Transverse colon (tissue), 4 donors: ENCODE measurements around the gene EYA3.
A peak's percentile ranks its signal among the peaks of the same experiment; 100 is the strongest.

Experiments
- POLR2A ChIP-seq: fragments of 450-650 bp; IDR thresholded peaks from one replicate; pipeline ENCODE4 v1.6.1; 2016; ENCODE audit warnings: antibody characterized with exemption, mild to moderate bottlenecking, moderate library complexity
- POLR2AphosphoS5 ChIP-seq, 3 donors: sonication (generic); formaldehyde crosslinking; IDR thresholded peaks; one replicate each; pipeline ENCODE4 v1.6.1; 2016; ENCODE audit warnings: antibody characterized with exemption in 3 of 3
- TF ChIP-seq, protein P1 (sequence below), 5 experiments: fragments of 200-600 bp in 3 of 5; fragments of 450-650 bp in 2 of 5; sonication (generic) in 3 of 5; IDR thresholded peaks; 1 replicate in 2 of 5; 2 replicates in 3 of 5; pipeline ENCODE4 v1.5.1; 2016 to 2017; ENCODE audit warnings: antibody characterized with exemption in 5 of 5, inconsistent platforms in 3 of 5, mild to moderate bottlenecking in 2 of 5, moderate library complexity in 1 of 5

DNA sequence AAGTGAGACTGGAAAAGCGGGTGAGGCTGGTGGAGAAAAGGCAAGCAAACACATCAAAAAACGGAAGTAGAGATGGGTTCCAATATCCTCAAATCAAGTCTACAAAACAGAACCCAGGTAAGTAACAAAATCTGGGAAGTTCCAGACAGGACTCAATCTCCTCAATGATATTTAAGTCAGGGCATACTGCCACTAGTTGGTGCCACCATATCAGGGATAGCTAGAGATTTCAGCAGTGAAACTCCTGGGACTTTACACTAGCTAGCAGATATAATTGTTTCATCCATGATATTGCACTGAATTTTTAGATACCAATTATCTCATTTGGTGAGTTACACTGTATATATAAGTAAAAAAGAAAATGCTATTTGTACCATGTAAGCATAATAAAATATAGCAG lies 52.0 kb downstream of the EYA3 start:
- TF ChIP-seq, protein P1, sequence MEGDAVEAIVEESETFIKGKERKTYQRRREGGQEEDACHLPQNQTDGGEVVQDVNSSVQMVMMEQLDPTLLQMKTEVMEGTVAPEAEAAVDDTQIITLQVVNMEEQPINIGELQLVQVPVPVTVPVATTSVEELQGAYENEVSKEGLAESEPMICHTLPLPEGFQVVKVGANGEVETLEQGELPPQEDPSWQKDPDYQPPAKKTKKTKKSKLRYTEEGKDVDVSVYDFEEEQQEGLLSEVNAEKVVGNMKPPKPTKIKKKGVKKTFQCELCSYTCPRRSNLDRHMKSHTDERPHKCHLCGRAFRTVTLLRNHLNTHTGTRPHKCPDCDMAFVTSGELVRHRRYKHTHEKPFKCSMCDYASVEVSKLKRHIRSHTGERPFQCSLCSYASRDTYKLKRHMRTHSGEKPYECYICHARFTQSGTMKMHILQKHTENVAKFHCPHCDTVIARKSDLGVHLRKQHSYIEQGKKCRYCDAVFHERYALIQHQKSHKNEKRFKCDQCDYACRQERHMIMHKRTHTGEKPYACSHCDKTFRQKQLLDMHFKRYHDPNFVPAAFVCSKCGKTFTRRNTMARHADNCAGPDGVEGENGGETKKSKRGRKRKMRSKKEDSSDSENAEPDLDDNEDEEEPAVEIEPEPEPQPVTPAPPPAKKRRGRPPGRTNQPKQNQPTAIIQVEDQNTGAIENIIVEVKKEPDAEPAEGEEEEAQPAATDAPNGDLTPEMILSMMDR (IDR thresholded peaks at IDR 0.05): peak in 1 of 5 experiments; percentile 7
- TF ChIP-seq POLR2A: no peak
- TF ChIP-seq POLR2AphosphoS5 (IDR thresholded peaks at IDR 0.05): no peak
